Transverse colon (tissue), 4 donors: ENCODE data around the gene CHRNE. TPM values are rescaled to one million over a fixed set of nuclear protein-coding genes. Genes with fewer than 3 reads are reported as not detected.
"Not testable (repeated sequence)": the region's sequence is repeated elsewhere in the genome, so short reads cannot be mapped to it uniquely, and the experiment has no call there.

ENCODE experiments used
- DNase-seq: peaks from one replicate; pipeline ENCODE4 v3.0.0-alpha.2; 2019
- H3K27ac ChIP-seq, 4 donors: fragments of 200-600 bp; sonication (generic); 2 replicates each; pipeline ENCODE4 v1.5.1; 2016 to 2018; ENCODE audit warnings: inconsistent platforms in 4 of 4
- H3K27me3 ChIP-seq: fragments of 200-600 bp; sonication (generic); 2 replicates; pipeline ENCODE4 v1.5.1; 2017; ENCODE audit warnings: inconsistent platforms
- H3K36me3 ChIP-seq, 4 donors: fragments of 200-600 bp; sonication (generic); 2 replicates each; pipeline ENCODE4 v1.5.1; 2017 to 2019; ENCODE audit warnings: inconsistent platforms in 4 of 4
- H3K4me1 ChIP-seq, 4 donors: fragments of 200-600 bp; sonication (generic); 2 replicates each; pipeline ENCODE4 v1.5.1; 2017 to 2020; ENCODE audit warnings: inconsistent platforms in 4 of 4
- H3K4me3 ChIP-seq, 4 donors: fragments of 200-600 bp; sonication (generic); 1 replicate in 1 of 4; 2 replicates in 3 of 4; pipeline versions ENCODE4 v1.5.1 to v1.6.1; 2017 to 2019; ENCODE audit warnings: inconsistent platforms in 4 of 4
- H3K9me3 ChIP-seq, 2 donors: fragments of 200-600 bp; sonication (generic); 2 replicates each; pipeline ENCODE4 v1.5.1; 2017 to 2019; ENCODE audit warnings: inconsistent platforms in 2 of 2
- CTCF ChIP-seq, 5 experiments: fragments of 200-600 bp in 3 of 5; fragments of 450-650 bp in 2 of 5; sonication (generic) in 3 of 5; IDR thresholded peaks; 1 replicate in 2 of 5; 2 replicates in 3 of 5; pipeline ENCODE4 v1.5.1; 2016 to 2017; ENCODE audit warnings: antibody characterized with exemption in 5 of 5, inconsistent platforms in 3 of 5, mild to moderate bottlenecking in 2 of 5, moderate library complexity in 1 of 5
- EP300 ChIP-seq: sonication (generic); formaldehyde crosslinking; IDR thresholded peaks from one replicate; pipeline ENCODE4 v1.6.1; 2017; ENCODE audit warnings: antibody characterized with exemption, low read depth
- POLR2A ChIP-seq: fragments of 450-650 bp; IDR thresholded peaks from one replicate; pipeline ENCODE4 v1.6.1; 2016; ENCODE audit warnings: antibody characterized with exemption, mild to moderate bottlenecking, moderate library complexity
- POLR2AphosphoS5 ChIP-seq, 3 donors: sonication (generic); formaldehyde crosslinking; IDR thresholded peaks; one replicate each; pipeline ENCODE4 v1.6.1; 2016; ENCODE audit warnings: antibody characterized with exemption in 3 of 3
- WGBS, 2 donors: methylation state at CpG; one replicate each; pipeline ENCODE4 v1.1.5; 2018; ENCODE audit warnings: low coverage in 1 of 2; 5-methylcytosine and 5-hydroxymethylcytosine counted together
- in situ Hi-C, 4 donors: fragments of 200-750 bp; cut with MboI; loops; one replicate each; pipeline versions ENCODE4 v1.15.0 to v1.15.1; 2017; ENCODE audit warnings: low sequenced_read_pairs in 3 of 4, low pct_ligation_motif_present in 1 of 4, low pct_unique_long_range_greater_than_20kb in 1 of 4
- intact Hi-C: fragments of 100-400 bp; cut with DNase I; formaldehyde crosslinking; loops from one replicate; pipeline ENCODE4 v1.15.1; 2023; ENCODE audit warnings: low total_unique reads
- total RNA-seq, 4 donors: library from RNA; depleted of rRNA; stranded (reverse); fragments of >200 nt; gene quantifications; one replicate each; pipeline ENCODE4 v1.1.0, GENCODE V29; 2016

The CHRNE gene
- total RNA-seq, 4 donors from 2014 or later: 0.32 TPM; not detected in 3

- Histone ChIP-seq H3K9me3 (no peaks in the 10 kb centered on the region), H3K4me1 (peaks cover 3 to 8% (median 7%) of the 10 kb centered on the region in 4 donors), H3K27me3 (no peaks in the 10 kb centered on the region), H3K36me3 (peaks cover 0 to 9% (median 3%) of the 10 kb centered on the region in 4 donors), H3K4me3 (no peak overlapping the region), H3K27ac (no peak overlapping the region)
- intact Hi-C loops (loop anchor here (10.0 kb wide), 1 partner anchor 52 kb away; the partner anchor contains the start of gene CAMTA2), in situ Hi-C loops (no loop called here)
- WGBS, 2 donors: 90% methylated on average over 9 of the region's 12 CpGs; no CpG with 5 or more reads in 1 of the 2 donors
- DNase-seq: no peak
- TF ChIP-seq POLR2AphosphoS5 (IDR thresholded peaks at IDR 0.05) (no peak), CTCF (IDR thresholded peaks at IDR 0.05) (no peak), EP300 (no peak), POLR2A (no peak)
Measured at GRCh38 chr17:4932756-4933155, 29.9 kb upstream of the CHRNE start.

GRCh38 chr17:4931963-4932362, 29.1 kb upstream of the CHRNE start, which contains the start of gene GP1BA:
Gene GP1BA, plus strand, starts transcription at chr17:4932277. Its CDS starts 328 bp downstream, at chr17:4932605.
- TF ChIP-seq EP300: no peak
- TF ChIP-seq POLR2AphosphoS5 (IDR thresholded peaks at IDR 0.05): no peak
- TF ChIP-seq CTCF (IDR thresholded peaks at IDR 0.05): no peak
- TF ChIP-seq POLR2A: no peak
- no peak for DNase-seq
- Histone ChIP-seq H3K36me3 (peaks cover 0 to 1% (median 0%) of the 10 kb centered on the region in 4 donors), H3K4me1 (peaks cover 3 to 8% (median 7%) of the 10 kb centered on the region in 4 donors), H3K27me3 (no peaks in the 10 kb centered on the region), H3K9me3 (no peaks in the 10 kb centered on the region), H3K4me3 (no peak within 1 kb of the TSS), H3K27ac (no peak within 1 kb of the TSS)
- intact Hi-C loops: loop anchor here (10.0 kb wide), 1 partner anchor 53 kb away; the partner anchor contains the start of gene CAMTA2
- WGBS, 2 donors: 67 to 79% methylated on average over 3 to 14 of the region's 14 CpGs
- in situ Hi-C loops: no loop called here

GRCh38 chr17:4928881-4929280, 26.0 kb upstream of the CHRNE start:
- DNase-seq: no peak
- in situ Hi-C loops: no loop called here
- Histone ChIP-seq H3K4me1 (peaks cover 0 to under 1% (median under 1%) of the 10 kb centered on the region in 4 donors), H3K4me3 (no peak overlapping the region), H3K9me3 (no peaks in the 10 kb centered on the region), H3K27me3 (no peaks in the 10 kb centered on the region), H3K36me3 (no peaks in the 10 kb centered on the region), H3K27ac (no peak overlapping the region)
- intact Hi-C loops: no loop called here
- 96 to 97% methylated on average over 14 to 18 of the region's 18 CpGs for WGBS, 2 donors
- TF ChIP-seq CTCF (IDR thresholded peaks at IDR 0.05) (no peak), POLR2AphosphoS5 (IDR thresholded peaks at IDR 0.05) (no peak), POLR2A (no peak), EP300 (no peak)

- H3K4me3 ChIP-seq, H3K4me1 ChIP-seq, H3K27ac ChIP-seq, H3K27me3 ChIP-seq, H3K9me3 ChIP-seq, in situ Hi-C loops, DNase-seq, intact Hi-C loops, H3K36me3 ChIP-seq: not testable (repeated sequence)
- WGBS, 2 donors: 83 to 85% methylated on average over 6 to 24 of the region's 24 CpGs
Measured at GRCh38 chr17:4926577-4927335, 23.9 kb upstream of the CHRNE start.
